ENCODE results near the gene FAM216B.

FAM216B gene

GRCh38 chr13:42781352-42781751, at the start of gene FAM216B:
Gene FAM216B (plus strand): TSS chr13:42781584. CDS start chr13:42784068, 2,484 bp downstream.
- no peak for TF ChIP-seq CTCF (IDR thresholded peaks at IDR 0.05)

- no peak for TF ChIP-seq CTCF (IDR thresholded peaks at IDR 0.05)
These were observed 49.3 kb upstream of the FAM216B start for GRCh38 chr13:42732073-42732472.

GRCh38 chr13:42733046-42733445, 48.3 kb upstream of the FAM216B start:
- TF ChIP-seq CTCF (IDR thresholded peaks at IDR 0.05), result no peak

GRCh38 chr13:42735010-42735409, 46.4 kb upstream of the FAM216B start:
- TF ChIP-seq CTCF (IDR thresholded peaks at IDR 0.05), result no peak

GRCh38 chr13:42740753-42741152, 40.6 kb upstream of the FAM216B start:
- TF ChIP-seq CTCF (IDR thresholded peaks at IDR 0.05), result no peak

GRCh38 chr13:42741914-42742313, 39.5 kb upstream of the FAM216B start:
- TF ChIP-seq CTCF (IDR thresholded peaks at IDR 0.05), result no peak

- TF ChIP-seq CTCF (IDR thresholded peaks at IDR 0.05), result no peak
These were observed 35.7 kb upstream of the FAM216B start for GRCh38 chr13:42745655-42746054.

GRCh38 chr13:42746866-42747265, 34.5 kb upstream of the FAM216B start:
- no peak for TF ChIP-seq CTCF (IDR thresholded peaks at IDR 0.05)

All from LNCAP (cell line).